Stimulated activated CD8-positive, alpha-beta memory T cell treated with anti-CD3 and anti-CD28 coated beads, Interleukin-4, amount 100 ng/mL, for 4 hours (primary cell): ENCODE data around the gene SAXO1.

ENCODE experiments used
- DNase-seq, 2 donors: peaks; one replicate each; pipeline ENCODE4 v3.0.0-alpha.2; 2020; ENCODE audit warnings: low read depth in 2 of 2, low spot score in 1 of 2

Gene SAXO1

DNA sequence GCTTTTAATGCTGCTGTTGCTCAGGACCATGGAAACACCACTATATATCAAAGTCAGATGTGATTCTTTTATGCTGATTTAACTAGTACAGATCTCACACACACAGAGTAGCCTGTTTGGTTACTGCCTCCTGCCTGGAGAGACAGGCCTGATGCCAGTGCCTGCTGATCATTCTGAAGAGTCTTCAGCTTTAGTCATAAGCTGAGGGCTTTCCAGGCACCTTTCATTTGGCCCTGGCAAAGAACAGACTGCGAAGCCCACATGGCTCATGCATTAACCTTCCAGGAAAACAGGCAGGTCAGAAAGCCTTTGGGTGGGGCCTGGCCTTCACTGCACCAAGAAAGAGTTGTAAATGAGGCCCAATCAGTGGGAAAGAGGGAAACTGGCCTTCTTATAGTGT is 144.7 kb downstream of the SAXO1 start:
- DNase-seq = no peak

DNA sequence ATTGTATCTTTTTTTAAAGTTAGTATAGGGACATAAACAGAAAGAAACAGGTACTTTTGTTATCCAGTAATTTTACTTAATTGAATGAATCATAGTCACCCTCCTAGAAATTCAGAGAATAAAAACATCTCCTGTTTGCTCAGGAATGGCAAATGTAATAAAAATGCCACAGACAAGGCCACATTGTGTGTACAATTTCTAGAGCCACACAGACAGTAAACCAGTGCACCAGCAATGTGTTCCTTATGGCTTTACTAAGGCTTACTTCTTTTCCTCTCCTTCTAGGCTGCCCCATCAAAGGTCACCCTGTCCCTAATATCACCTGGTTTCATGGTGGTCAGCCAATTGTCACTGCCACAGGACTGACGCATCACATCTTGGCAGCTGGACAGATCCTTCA is 145.5 kb downstream of the SAXO1 start:
- DNase-seq = no peak

GRCh38 chr9:18881758-18882157 is 151.3 kb downstream of the SAXO1 start:
- no peak for DNase-seq

DNA sequence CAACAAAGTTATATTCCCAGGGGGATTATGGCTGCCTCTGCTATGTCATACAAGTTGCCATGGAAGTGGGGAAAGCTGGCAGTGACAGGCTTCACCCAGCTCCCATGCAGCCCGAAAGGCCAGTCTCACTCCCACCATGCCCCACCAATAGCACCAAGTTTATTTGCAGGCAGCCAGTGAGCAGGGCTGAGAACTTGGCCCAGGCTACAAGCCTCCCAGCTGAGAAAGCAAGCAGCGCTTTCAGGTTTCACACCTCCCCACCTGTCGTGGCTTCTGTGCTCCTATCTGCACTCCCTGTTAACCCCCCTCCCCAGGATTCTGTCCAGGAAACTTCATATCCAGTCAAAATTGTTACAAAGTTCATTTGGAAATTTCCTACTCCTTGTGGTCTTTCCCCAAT is 155.0 kb downstream of the SAXO1 start:
- no peak for DNase-seq
